GM19455 (cell line): ENCODE data around the gene TUBB1.
"Not testable (repeated sequence)": the region's sequence is repeated elsewhere in the genome, so short reads cannot be mapped to it uniquely, and the experiment has no call there.

Source experiments
- ATAC-seq: cut with Tn5 transposase; IDR thresholded peaks from one replicate; pipeline ENCODE4 v1.9.1; 2021; ENCODE audit not compliant: unreplicated experiment

TUBB1 gene

GRCh38 chr20:59018817-59019216, 412 bp upstream of the TUBB1 start:
- no peak for ATAC-seq

GRCh38 chr20:59020938-59021551, 1.8 kb downstream of the TUBB1 start:
- ATAC-seq, result no peak

- no peak for ATAC-seq
These were observed 3.5 kb downstream of the TUBB1 start for GRCh38 chr20:59022754-59023153.

- ATAC-seq, result no peak
These were observed 4.4 kb downstream of the TUBB1 start for GRCh38 chr20:59023616-59024015.

GRCh38 chr20:59024111-59024530, 4.9 kb downstream of the TUBB1 start:
- ATAC-seq, result no peak

GRCh38 chr20:59025086-59025485, 5.9 kb downstream of the TUBB1 start:
- no peak for ATAC-seq

GRCh38 chr20:59025511-59025910, 6.3 kb downstream of the TUBB1 start:
- no peak for ATAC-seq

GRCh38 chr20:59026904-59027740, 7.9 kb downstream of the TUBB1 start:
- no peak for ATAC-seq

GRCh38 chr20:59027741-59028320, 8.6 kb downstream of the TUBB1 start:
- ATAC-seq, result no peak

GRCh38 chr20:59028812-59029211, 9.6 kb downstream of the TUBB1 start:
- no peak for ATAC-seq

- ATAC-seq, result no peak
These were observed 11.8 kb downstream of the TUBB1 start for GRCh38 chr20:59030911-59031563.

- no peak for ATAC-seq
These were observed 12.4 kb downstream of the TUBB1 start for GRCh38 chr20:59031564-59032022.

- peak; percentile 91 for ATAC-seq
These were observed 12.9 kb downstream of the TUBB1 start, which contains the start of gene ATP5F1E for GRCh38 chr20:59032023-59032712. ATP5F1E (minus strand) TSS chr20:59032335; CDS start chr20:59032251, 84 bp downstream.

- peak; percentile 42 for ATAC-seq
These were observed 13.5 kb downstream of the TUBB1 start for GRCh38 chr20:59032713-59033059.

- ATAC-seq, result no peak
These were observed 13.9 kb downstream of the TUBB1 start for GRCh38 chr20:59033093-59033492.

- no peak for ATAC-seq
These were observed 14.5 kb downstream of the TUBB1 start for GRCh38 chr20:59033616-59034165.

- ATAC-seq, result no peak
These were observed 16.2 kb downstream of the TUBB1 start for GRCh38 chr20:59035381-59035780.

GRCh38 chr20:59037386-59037785, 18.2 kb downstream of the TUBB1 start:
- no peak for ATAC-seq

- ATAC-seq, result no peak
These were observed 20.0 kb downstream of the TUBB1 start for GRCh38 chr20:59039233-59039632.

- no peak for ATAC-seq
These were observed 21.4 kb downstream of the TUBB1 start for GRCh38 chr20:59040667-59041066.

- ATAC-seq, result not testable (repeated sequence)
These were observed 22.3 kb downstream of the TUBB1 start for GRCh38 chr20:59041487-59041886.
